Measurements from ENCODE around the gene APOC3. TPM values are rescaled to one million over a fixed set of nuclear protein-coding genes. Genes with fewer than 3 reads are reported as not detected.

APOC3 gene
- total RNA-seq, 1 experiment from 2014 or later, result 3.5 TPM

- ATAC-seq, result no peak
- no peak overlapping the region for H3K4me2 ChIP-seq (ENCODE audit: low read length)
- ChIA-PET POLR2A (no interaction called here), CTCF (no interaction called here), RAD21 (ENCODE audit: low non-redundant PET in 1 of 2, low total read pairs in 2 of 2, uncharacterized antibody in 2 of 2, unreplicated experiment in 2 of 2) (no interaction called here)
- H3K27me3 ChIP-seq (ENCODE audit: insufficient read depth, low read length), result no peaks in the 10 kb centered on the region
- H3K9ac ChIP-seq (ENCODE audit: low read length), result no peak overlapping the region
- H3K4me3 ChIP-seq (replicated peaks in 1 of 2; ENCODE audit: low read depth in 1 of 2, low read length in 2 of 2), result no peak overlapping the region
- no peak overlapping the region for H3K27ac ChIP-seq (ENCODE audit: low read depth, low read length)
- no peaks in the 10 kb centered on the region for H3K9me2 ChIP-seq (ENCODE audit: insufficient read depth)
- H3K4me1 ChIP-seq (ENCODE audit: control insufficient read depth in 1 of 2, insufficient read depth in 2 of 2, low read length in 2 of 2), result no peaks in the 10 kb centered on the region
- TF ChIP-seq MAX (IDR thresholded peaks at IDR 0.05), result no peak
- TF ChIP-seq ELF1 (IDR thresholded peaks at IDR 0.05; ENCODE audit: borderline replicate concordance, low read depth), result no peak
- TF ChIP-seq POLR2A (IDR thresholded peaks at IDR 0.05; ENCODE audit: borderline replicate concordance, extremely low read depth, insufficient read depth, insufficient read length), result no peak
- no peak for TF ChIP-seq ATF3 (IDR thresholded peaks at IDR 0.05)
- no peak overlapping the region for H2AFZ ChIP-seq (ENCODE audit: low read depth, low read length, poor library complexity, severe bottlenecking)
- DNase-seq (ENCODE audit: low read depth, low spot score), result no peak
- no peaks in the 10 kb centered on the region for H3K9me3 ChIP-seq (ENCODE audit: control insufficient read depth in 1 of 2, insufficient read depth in 1 of 2, low read depth in 1 of 2, low read length in 2 of 2)
- no peaks in the 10 kb centered on the region for H4K20me1 ChIP-seq (ENCODE audit: insufficient read depth)
- BruUV-seq (replicated peaks), result no TSS peak
- no peaks in the 10 kb centered on the region; a peak in 1 of 4 replicates for H3K36me3 ChIP-seq (ENCODE audit: control insufficient read depth in 1 of 2, insufficient read depth in 2 of 2, low read length in 2 of 2)
- H3K79me2 ChIP-seq (ENCODE audit: insufficient read depth, low read length), result no peaks in the 10 kb centered on the region
- intact Hi-C loops (cut with micrococcal nuclease), result no loop called here
Observed at GRCh38 chr11:116813781-116814471, 15.8 kb upstream of the APOC3 start.

GRCh38 chr11:116814502-116814901 is 15.2 kb upstream of the APOC3 start:
- Histone ChIP-seq H3K27me3 (ENCODE audit: insufficient read depth, low read length) (no peaks in the 10 kb centered on the region), H3K9me2 (ENCODE audit: insufficient read depth) (no peaks in the 10 kb centered on the region), H3K4me3 (replicated peaks in 1 of 2; ENCODE audit: low read depth in 1 of 2, low read length in 2 of 2) (no peak overlapping the region), H4K20me1 (ENCODE audit: insufficient read depth) (no peaks in the 10 kb centered on the region), H3K36me3 (ENCODE audit: control insufficient read depth in 1 of 2, insufficient read depth in 2 of 2, low read length in 2 of 2) (no peaks in the 10 kb centered on the region; a peak in 1 of 4 replicates), H2AFZ (ENCODE audit: low read depth, low read length, poor library complexity, severe bottlenecking) (no peak overlapping the region), H3K27ac (ENCODE audit: low read depth, low read length) (no peak overlapping the region), H3K4me2 (ENCODE audit: low read length) (no peak overlapping the region), H3K79me2 (ENCODE audit: insufficient read depth, low read length) (no peaks in the 10 kb centered on the region), H3K4me1 (ENCODE audit: control insufficient read depth in 1 of 2, insufficient read depth in 2 of 2, low read length in 2 of 2) (no peaks in the 10 kb centered on the region), H3K9me3 (ENCODE audit: control insufficient read depth in 1 of 2, insufficient read depth in 1 of 2, low read depth in 1 of 2, low read length in 2 of 2) (no peaks in the 10 kb centered on the region), H3K9ac (ENCODE audit: low read length) (no peak overlapping the region)
- intact Hi-C loops (cut with micrococcal nuclease), result no loop called here
- POLR2A ChIA-PET, result no interaction called here
- TF ChIP-seq CEBPB (IDR thresholded peaks at IDR 0.05; ENCODE audit: low read depth) (no peak), EZH2 (IDR thresholded peaks at IDR 0.05) (no peak), ATF3 (IDR thresholded peaks at IDR 0.05) (no peak), JUND (IDR thresholded peaks at IDR 0.05) (no peak), POLR2AphosphoS5 (IDR thresholded peaks at IDR 0.05; ENCODE audit: low read depth, low read length) (no peak), SP1 (IDR thresholded peaks at IDR 0.05; ENCODE audit: low read depth) (no peak), TCF7L2 (IDR thresholded peaks at IDR 0.05; ENCODE audit: borderline replicate concordance, extremely low read depth, insufficient read depth, insufficient read length) (no peak), ELF1 (IDR thresholded peaks at IDR 0.05; ENCODE audit: borderline replicate concordance, low read depth) (no peak), SRF (IDR thresholded peaks at IDR 0.05; ENCODE audit: low read depth) (no peak), EGR1 (IDR thresholded peaks at IDR 0.05; ENCODE audit: low read depth) (no peak)
- RAD21 ChIA-PET (ENCODE audit: low non-redundant PET in 1 of 2, low total read pairs in 2 of 2, uncharacterized antibody in 2 of 2, unreplicated experiment in 2 of 2), result no interaction called here
- DNase-seq (ENCODE audit: low read depth, low spot score) (no peak), ATAC-seq (no peak)
- CTCF ChIA-PET, result no interaction called here
- no TSS peak for BruUV-seq (replicated peaks)

All from HCT116 (cell line).